ENCODE measurements around the gene BPIFB4.
"Not testable (repeated sequence)": the region's sequence is repeated elsewhere in the genome, so short reads cannot be mapped to it uniquely, and the experiment has no call there.

The BPIFB4 gene

DNA sequence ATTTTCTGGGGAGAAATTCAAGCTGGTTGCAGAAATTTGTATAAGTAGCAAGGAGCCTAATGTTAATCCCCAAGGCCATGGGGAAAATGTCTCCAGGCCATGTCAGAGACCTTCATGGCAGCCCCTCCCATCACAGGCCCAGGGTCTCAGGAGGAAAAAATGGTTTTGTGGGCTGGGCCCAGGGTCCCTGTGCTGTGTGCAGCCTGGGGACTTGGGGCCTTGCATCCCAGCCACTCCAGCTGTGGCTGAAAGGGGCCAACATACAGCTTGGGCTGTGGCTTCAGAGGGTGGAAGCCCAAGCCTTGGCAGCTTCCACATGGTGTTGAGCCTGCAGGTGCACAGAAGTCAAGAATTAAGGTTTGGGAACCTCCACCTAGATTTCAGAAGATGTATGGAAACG is 42.9 kb downstream of the BPIFB4 start:
- not testable (repeated sequence) for DNase-seq

DNA sequence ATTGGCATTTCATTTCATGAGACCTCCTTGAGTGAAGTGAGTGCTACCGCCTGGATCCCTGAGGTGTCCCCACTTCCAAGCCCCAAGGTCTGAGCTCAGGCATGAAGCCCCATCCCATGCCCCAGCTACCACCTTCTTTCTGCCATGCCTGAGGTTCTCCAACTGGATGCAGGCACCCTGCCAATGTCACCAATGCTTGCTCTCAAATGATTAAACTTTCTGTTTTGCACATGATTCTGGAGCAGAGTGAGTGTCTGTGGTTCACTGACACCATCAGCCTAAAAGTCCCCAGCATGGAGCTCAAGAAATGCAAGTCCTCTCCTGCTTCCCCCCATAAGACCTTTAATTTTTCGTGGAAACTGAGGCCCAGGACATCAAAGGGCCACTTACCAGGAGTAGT is 44.8 kb downstream of the BPIFB4 start:
- no peak for DNase-seq

DNA sequence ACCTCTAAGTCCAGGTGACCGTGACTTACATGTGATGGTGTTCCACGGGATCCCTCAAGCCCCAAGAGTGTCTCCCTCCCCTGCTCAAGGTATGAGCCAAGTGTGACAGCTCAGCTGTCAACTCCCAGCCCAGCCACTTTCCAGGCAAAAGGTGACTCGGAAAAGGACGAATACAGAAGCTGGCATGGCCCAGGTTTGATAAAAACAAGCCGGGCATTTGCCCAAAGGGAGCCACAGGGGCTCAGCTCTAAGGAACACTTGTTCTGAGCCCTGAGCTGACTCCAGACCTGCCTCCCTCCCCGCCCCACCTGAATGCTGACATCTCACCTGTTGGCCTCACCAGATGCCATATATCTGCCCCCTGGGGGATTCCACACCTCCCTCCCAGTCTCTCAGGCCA is 45.6 kb downstream of the BPIFB4 start:
- no peak for DNase-seq

DNA sequence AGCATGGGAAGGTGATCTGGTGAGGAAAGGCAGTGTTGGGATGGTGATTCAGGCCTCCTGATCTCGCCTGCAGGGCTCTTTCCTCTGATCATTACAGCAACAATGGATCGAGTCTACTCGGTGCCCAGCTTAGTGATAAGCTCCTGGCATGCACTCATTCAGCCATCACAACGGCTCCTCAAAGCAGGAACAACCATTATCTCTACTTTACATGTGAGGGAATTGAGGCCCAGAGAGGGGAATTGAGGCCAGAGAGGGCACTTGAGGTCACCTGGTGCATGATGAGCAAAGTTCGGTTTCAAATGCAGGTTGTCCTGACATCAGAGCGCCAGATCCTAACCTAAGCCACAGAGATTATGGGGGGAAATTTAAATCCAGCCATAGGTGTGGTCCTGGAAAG is 46.5 kb downstream of the BPIFB4 start:
- no peak for DNase-seq

DNA sequence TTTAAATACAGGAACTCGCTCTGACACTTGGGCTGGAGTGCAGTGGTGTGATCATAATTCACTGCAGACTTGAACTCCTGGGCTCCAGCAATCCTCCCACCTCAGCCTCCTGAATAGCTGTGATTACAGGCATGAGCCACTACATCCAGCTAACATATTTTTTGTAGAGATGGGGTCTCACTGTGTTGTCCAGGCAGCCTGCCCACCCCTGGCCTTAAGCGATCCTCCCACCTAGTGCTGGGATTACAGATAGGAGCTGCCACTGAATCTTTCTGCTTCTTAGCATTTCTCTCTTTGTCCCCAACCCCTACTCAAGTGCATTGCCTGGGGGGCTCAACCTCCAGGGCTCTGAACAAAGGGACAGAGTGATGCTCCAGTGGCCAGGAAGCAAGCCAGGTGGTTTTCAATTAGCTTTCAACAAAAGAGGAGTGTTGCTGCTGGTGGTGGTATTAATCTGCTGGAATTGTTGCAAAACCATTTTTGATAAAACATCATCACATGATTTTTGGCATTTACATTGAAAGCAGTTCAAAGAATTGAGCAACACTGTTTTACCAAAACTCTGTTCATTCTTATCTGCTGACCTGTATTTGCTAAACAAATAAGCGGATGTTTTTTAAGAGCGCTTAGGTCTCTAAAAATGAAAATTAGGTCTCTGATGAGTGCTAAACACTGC is 48.1 kb downstream of the BPIFB4 start:
- DNase-seq, result no peak

DNA sequence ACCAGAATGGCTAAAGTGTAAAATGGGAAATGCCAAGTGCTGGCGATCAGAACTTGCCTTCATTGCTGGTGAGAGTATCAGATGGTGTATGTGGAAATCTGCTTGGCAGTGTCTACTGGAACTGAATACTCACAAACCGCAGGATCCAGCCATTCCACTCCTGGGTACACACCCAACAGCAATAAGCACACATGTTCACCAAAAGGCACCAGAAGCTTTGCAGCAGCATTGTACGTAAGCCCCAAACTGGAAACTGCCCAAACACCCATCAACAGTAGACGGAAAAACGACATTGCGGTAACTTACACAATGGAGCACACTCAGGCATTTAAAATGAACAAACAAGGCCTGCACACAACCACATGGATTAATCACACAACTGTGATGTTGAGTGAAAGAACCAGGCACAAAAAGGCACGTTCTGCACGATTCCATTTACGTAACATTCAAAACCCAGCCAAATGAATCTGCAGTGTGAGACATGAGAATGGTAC is 51.2 kb downstream of the BPIFB4 start:
- DNase-seq, result no peak

DNA sequence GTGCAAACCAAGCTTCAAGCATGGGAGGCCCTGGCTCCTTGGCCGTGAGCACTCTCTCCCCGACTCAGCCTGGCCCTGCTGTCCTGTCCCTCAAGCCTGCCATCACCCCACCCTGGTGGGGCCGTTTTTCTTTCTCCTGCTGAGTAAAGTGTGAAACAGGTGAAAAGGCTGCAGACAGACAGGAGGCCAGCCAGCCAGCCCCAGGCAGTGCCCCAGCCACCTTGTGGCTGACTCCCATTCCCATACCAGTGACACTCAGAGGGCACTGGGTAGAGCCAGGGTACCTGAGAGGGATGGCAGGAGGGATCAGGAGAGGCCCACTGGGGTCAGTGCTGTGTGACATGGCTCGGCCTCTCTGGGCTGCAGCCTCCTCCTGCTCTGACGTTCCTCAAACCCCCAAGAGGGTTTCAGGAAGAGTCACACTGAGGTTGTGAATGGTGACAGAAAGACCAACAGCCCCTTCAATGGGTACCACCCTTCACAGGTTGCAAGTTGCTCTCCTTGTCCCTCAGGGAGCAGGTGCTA is 52.6 kb downstream of the BPIFB4 start:
- DNase-seq, result no peak

DNA sequence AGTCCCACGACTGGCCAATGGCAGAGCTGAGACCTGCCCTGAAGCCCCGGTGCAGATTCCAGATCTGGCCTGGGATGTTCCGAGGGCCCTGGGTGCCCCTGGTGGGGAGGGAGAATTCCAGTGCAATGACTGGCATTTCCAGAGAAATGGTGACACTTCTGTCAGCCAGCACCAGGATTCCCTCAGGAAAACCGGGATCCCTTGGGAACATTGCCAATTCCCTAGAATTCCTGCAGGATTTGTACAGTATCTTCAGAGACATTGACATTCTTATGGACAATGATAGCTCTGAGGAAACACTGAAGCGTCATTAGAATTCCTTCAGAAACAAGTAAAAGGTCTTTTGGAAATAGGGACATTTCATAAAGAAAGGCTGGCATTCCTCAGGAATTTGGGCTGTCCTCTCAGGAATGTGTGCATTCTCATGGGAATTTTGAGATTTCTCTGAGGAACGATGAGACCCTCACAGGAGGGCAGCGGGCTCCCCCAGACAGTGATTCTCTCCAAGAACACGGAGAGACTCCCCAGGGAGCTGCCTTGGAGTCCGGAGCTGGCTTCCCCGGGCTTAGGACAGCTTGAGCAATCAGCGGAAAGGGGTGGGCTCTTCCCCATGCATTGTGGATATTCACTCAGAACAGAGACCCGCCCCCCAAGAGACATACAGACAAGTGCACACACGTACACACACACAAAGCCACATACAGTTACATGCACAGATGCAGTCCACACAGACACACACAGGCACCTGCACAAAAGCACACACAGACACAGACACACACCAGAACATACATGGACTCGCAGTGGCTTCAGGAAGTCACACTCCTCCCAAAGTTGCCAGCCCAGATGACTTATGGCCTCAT is 53.3 kb downstream of the BPIFB4 start:
- no peak for DNase-seq

DNA sequence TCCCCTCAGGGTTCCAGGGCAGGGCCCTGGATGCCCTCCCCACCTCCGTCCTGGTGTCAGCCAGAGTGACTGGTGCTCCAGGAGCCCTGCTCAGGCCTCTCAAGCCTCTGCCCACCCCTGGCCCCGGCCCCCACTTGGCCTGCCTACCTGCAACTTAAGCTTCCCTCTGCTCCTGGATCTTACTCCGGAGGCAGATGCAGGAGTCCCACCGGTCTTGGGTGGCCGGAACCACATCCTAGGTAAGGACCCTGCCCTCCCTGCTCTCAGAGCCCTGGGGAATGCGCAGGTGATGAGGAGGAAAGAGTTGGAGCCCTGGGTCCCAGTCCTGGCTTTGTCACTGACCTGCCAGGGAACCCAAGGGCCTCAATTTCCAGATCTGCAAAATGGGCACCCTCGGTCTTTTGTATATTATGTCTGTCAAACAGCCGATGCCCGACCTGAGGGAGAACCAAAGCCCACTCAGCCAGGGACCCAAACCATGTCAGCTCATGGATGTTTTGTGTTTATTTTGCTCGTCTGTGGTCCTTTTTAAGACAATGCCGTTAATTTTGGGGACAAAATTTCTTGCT is 54.0 kb downstream of the BPIFB4 start:
- DNase-seq, result no peak

DNA sequence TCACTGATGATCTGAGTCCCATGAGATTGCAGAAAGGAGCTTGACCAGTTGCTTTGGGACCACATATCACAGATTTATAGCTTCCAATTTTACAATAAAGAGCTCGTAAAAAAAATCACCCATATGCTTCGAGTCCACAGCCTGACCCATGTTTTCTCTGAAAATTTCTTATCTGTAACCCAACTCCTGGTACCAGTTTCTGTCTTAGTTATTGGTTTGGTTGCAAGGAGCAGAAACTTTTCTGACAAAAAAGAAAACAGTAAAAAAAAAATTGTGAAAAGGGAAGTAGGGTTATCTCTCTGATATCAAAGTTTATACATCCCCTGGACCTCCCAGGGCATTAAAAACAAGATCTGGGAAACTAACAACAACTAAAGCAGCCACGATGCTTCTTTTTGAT is 57.8 kb downstream of the BPIFB4 start:
- no peak for DNase-seq

DNA sequence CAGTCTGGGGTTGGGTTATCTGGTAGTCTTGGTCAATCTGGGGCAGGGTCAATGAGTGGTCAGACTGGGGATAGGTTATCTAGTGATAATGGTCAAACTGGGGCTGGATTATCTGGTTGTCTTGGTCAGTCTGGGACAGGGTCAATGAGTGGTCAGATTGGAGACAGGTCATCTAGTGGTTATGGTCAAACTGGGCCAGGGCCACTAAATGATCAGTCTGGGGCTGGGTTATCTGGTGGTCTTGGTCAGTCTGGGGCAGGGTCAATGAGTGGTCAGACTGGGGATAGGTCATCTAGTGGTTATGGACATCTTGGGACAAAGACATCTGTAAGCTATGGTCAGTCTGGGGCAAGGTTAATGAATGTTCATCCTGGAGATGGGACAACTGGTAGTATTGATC is 60.0 kb downstream of the BPIFB4 start:
- DNase-seq, result no peak

DNA sequence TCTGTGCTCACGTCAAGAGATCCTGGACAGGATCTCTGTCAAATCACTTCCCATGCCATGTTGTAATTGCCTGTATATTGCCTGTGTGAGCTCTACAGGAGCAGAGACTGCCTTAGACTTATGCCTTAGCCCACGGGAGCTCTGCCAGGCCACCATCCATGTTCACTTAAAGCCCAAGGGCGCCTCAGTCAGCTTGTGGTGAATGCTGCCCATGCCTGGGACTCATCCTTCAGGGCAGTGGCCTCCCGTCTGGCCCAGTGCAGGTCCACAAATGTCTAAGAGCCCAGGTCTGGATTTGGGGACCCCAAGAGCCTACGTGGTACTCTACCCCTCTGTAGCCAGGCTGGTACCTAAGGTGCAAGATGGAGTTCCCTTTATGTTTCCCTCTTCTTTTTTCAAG is 66.1 kb downstream of the BPIFB4 start:
- no peak for DNase-seq

DNA sequence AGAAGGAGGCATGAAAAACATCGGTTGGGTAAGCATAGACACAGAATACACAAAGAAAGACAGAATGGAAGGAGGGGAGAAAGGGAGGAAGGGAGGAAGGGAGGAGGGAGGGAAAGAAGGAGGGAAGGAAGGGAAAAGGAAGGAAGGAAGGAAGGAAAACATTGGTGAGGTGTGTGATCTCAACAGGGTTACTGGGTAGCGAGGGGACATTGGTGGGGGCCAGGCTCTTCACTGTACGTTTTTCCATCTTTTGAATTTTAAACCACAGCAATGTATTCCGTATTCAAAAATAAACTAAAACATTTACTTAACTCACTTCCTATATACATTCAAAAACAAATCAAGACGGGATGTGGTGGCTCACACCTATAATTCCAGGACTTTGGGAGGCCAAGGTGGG is 67.9 kb downstream of the BPIFB4 start:
- DNase-seq, result no peak

DNA sequence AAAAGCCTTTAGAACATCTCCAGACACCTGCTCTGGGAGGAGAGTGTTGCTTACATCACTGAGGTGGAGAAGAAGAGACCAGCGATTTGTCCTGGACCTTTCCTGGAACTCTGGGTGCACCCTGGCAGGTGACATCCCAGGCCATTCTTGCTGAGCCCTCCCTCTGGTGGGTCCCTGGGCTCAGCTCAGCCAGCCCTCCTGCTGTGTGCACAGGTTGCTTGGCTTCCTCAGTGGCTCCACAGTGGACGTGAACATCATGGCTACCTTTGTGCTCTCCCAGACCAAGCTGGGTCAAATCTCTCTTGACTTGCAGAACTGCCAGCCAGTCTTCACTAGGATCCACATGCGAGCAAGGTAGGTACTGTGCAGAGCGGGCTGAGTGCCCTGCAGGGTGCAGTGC is 68.6 kb downstream of the BPIFB4 start:
- no peak for DNase-seq

DNA sequence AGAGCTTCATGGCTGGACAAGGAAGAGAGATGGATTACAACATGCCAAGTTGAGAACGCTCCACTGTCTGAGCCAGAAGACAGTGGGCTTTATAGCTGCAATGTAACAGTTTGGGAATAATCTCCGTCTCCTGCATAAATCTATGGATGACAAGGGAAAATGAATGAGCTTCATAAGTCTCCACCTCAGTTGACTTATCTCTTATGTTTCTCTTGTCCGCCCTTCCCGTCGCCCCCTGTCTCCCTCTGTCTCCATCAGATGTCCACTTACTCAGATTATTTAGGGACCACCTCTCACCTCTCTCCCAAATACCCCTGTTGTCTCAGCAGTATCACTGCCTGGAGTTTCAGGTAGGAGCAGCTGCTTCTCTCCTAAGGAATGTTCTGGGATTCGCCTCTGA is 74.8 kb downstream of the BPIFB4 start:
- no peak for DNase-seq

DNA sequence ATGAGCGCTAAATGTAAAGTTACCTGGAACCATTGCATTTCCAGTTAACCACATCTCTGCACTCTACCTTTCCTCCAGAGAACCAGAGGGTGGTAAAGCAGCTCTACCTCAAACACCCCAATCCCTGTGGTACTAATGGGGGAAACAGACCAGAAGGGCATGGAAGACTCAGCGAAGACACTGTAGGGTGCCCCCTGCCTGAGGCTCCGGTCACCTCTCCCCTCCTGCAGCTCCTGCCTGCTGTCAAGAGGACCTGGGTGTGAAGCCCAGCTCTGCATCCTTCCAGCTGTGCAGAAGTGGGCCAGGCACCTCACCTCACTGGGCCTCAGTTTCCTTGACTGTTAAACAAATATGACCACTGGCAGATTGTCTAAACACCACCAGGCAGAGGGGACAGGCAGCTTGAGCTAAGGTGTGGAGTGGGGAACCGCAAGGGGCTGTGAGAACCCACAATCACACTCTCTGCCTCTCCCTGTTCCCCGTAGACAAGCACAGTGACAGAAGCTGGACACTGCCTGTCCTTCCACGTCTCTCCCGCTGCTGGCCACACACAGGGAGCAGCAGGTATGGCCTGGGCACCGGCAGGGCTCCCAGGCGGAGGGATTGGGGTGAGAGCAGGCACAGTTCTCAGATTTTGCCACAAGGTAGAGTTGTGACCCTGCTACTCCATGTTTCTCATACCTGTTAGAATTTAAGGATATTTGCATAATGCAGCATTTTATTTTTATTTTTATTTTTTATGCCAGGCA is 79.4 kb downstream of the BPIFB4 start:
- no peak for DNase-seq

DNA sequence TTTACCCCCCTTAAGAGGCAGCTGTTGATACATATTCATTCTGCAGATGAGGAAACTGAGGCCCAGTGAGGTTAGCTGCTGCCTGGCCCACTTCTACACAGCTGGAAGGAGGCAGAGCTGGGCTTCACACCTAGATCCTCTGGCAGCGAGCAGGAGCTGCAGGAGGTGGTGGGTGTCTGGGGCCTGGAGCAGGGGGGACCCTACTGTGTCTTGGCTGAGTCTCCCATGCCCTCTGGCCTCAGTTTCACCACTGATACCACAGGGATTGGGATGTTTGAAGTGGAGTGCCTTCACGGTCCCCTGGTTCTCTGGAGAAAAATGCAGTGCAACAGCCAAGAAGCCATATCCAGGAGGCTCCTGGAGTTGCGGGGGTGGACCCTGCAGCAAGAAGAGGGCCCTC is 80.3 kb downstream of the BPIFB4 start:
- DNase-seq, result no peak

DNA sequence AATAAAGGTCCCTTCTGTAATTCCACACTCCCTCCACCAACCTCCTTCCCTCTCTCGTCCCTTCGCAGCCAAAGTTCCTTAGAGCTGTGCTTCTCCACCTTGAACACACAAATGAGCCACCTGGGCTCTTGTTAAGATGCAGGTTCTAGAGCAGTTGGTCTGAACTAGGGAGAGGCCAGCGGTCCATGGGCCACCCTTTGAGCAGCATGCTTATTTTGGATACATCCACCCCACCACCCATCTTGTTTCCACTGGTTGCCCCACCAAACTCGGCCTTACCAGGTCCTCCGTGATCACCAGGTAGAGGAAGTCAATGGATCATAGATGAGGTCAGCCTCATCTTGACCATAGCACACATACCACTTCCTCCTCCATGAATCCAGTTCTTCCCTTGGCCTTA is 81.2 kb downstream of the BPIFB4 start:
- no peak for DNase-seq

Measured in CD4-positive, alpha-beta T cell treated with Interleukin-21 for 1 hour (primary cell).